NCI-H1694 treated with DMSO at 0.1 percent for 48 hours (cell line): Measurements from ENCODE around the gene NAA35.
A peak's percentile ranks its signal among the peaks of the same experiment; 100 is the strongest.
"Not testable (repeated sequence)": the region's sequence is repeated elsewhere in the genome, so short reads cannot be mapped to it uniquely, and the experiment has no call there.

Experiments used
- DNase-seq: peaks from one replicate; lab custom pipeline; 2025; lab: John Stamatoyannopoulos, UW

Gene NAA35

GRCh38 chr9:85940832-85941621 lies at the start of gene NAA35:
Gene NAA35, plus strand, starts transcription at chr9:85941146. Its CDS starts 1,014 bp downstream, at chr9:85942160.
- peak; percentile 89 for DNase-seq

- DNase-seq: no peak
Observed at GRCh38 chr9:85892401-85892800, 48.5 kb upstream of the NAA35 start.

GRCh38 chr9:85895685-85896084 lies 45.3 kb upstream of the NAA35 start:
- DNase-seq: no peak

GRCh38 chr9:85897848-85898247 lies 43.1 kb upstream of the NAA35 start:
- DNase-seq: no peak

GRCh38 chr9:85898332-85898731 lies 42.6 kb upstream of the NAA35 start:
- no peak for DNase-seq

- DNase-seq: no peak
Observed at GRCh38 chr9:85899388-85899787, 41.6 kb upstream of the NAA35 start.

- peak; percentile 9 for DNase-seq
Observed at GRCh38 chr9:85900504-85901201, 40.3 kb upstream of the NAA35 start.

GRCh38 chr9:85904975-85905374 lies 36.0 kb upstream of the NAA35 start:
- no peak for DNase-seq

- DNase-seq: no peak
Observed at GRCh38 chr9:85905957-85906356, 35.0 kb upstream of the NAA35 start.

GRCh38 chr9:85909390-85909789 lies 31.6 kb upstream of the NAA35 start:
- no peak for DNase-seq

GRCh38 chr9:85914108-85914507 lies 26.8 kb upstream of the NAA35 start:
- no peak for DNase-seq

- DNase-seq: no peak
Observed at GRCh38 chr9:85917756-85918155, 23.2 kb upstream of the NAA35 start.

- no peak for DNase-seq
Observed at GRCh38 chr9:85925493-85925892, 15.5 kb upstream of the NAA35 start.

GRCh38 chr9:85927076-85927475 lies 13.9 kb upstream of the NAA35 start:
- no peak for DNase-seq

GRCh38 chr9:85931495-85931894 lies 9.5 kb upstream of the NAA35 start:
- no peak for DNase-seq

- DNase-seq: not testable (repeated sequence)
Observed at GRCh38 chr9:85935950-85936349, 5.0 kb upstream of the NAA35 start.

GRCh38 chr9:85940275-85940831 lies 593 bp upstream of the NAA35 start:
- no peak for DNase-seq

GRCh38 chr9:85941622-85941940 lies 635 bp downstream of the NAA35 start:
- no peak for DNase-seq

GRCh38 chr9:85941966-85942912 lies 1.3 kb downstream of the NAA35 start:
- DNase-seq: no peak

GRCh38 chr9:85942913-85943709 lies 2.2 kb downstream of the NAA35 start:
- DNase-seq: no peak

- no peak for DNase-seq
Observed at GRCh38 chr9:85943757-85944430, 2.9 kb downstream of the NAA35 start.
